DMS53 (cell line): ENCODE data around the gene BBS12.

Source experiments
- DNase-seq: peaks from one replicate; lab custom pipeline; 2025; lab: John Stamatoyannopoulos, UW

Gene BBS12

DNA sequence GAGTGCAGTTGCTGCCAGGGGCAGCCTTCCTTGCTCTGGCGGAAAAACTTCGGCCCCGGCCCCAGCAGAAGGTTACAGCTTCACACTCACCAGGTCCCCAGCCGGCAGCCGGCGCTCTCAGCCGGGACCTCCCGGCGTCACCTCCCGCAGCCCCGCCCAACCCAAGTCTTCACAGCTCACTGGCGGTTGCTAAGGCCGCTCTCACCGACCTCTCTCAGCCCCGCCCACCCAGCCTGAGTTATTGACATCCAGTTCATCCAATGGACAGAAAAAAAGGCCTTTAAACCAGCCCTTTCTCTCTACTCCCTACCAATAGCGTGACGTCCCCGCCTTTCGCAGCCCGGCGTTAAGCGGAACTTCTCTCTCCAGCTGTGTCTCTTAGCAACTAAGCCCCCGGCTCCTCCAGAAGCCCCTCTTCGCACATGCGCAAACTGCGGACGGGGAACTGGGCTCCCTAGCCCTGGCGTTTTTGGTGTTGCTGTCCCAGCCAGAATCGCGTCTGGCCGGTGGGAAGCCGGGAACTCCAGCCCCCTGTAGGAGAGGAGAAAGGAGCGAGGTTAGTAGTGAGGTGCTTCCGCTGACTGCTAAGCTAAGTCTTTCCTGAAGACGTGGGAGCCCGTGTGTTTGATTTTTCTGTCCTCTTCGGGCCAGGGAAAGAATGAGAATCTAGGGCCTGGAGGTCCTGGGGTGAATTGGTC, at the start of gene BBS12:
Gene BBS12 (plus strand): TSS at position 376 of the 698 bp plus-strand sequence. CDS start 9,189 bp downstream, outside the sequence.
- peak; percentile 98 for DNase-seq

GRCh38 chr4:122686691-122687090, 45.8 kb upstream of the BBS12 start:
- DNase-seq, result no peak

DNA sequence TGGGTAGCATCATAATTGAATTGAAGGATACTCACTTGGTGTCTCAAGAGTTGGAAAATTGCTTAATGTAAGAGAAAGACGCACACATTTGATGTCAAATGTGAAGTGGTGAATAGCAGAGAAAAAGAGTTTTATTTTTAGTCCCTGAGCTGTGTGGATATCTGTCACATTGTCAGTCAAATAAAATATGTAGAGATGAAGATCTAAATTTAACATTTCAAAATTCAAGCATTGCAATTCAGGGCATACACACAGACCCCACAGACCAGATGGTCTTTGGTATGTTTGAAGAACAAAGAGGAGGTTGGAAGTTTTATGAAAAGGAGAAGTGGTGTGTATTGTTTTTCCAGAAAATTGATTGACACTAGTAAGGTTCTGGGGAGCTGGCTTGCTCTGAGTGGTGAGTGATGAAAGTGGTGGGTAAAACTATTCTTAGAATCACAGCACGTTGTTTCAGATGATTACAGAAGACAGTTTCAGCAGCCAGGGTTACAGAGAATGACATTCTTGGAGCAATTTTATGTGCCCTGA, 44.9 kb upstream of the BBS12 start:
- no peak for DNase-seq

- no peak for DNase-seq
Observed at GRCh38 chr4:122688529-122689140, 43.9 kb upstream of the BBS12 start.

DNA sequence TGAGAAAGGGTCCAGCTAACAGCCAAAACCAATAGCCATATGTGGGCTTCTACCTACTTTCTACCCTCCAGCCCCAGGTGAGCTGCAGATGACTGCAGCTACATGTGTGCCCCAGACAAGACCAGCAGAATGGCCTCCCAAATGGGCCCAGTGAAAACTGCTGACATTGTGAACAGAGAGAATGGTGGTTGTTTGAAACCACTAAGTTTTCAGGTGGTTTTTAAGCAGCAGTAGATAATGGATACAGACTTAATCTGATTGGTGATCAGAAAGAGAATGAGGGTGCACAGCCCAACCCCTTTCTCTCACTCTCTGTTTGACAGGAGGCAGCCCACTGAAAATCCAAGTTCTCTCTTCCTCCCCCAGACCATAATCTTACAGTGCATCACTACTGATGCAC, 42.5 kb upstream of the BBS12 start:
- no peak for DNase-seq

DNA sequence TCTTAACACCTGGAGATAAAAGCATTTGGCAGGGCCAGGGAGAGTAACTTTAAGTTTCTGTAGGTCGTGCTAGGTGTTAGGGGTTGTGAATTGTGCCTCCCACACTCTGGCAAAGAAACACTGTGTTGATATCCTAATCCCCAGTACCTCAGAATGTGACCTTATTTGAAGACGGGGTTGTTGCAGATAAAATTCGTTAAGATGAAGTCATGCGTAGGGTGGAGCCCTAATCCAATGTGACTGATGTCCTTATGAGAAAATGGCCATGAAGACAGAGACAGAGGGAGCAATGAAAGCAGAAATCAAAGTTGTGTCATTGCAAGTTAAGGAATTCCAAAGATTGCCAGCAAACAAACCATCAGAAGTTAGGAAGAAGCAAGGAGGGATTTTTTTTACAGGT, 40.5 kb upstream of the BBS12 start:
- no peak for DNase-seq

DNA sequence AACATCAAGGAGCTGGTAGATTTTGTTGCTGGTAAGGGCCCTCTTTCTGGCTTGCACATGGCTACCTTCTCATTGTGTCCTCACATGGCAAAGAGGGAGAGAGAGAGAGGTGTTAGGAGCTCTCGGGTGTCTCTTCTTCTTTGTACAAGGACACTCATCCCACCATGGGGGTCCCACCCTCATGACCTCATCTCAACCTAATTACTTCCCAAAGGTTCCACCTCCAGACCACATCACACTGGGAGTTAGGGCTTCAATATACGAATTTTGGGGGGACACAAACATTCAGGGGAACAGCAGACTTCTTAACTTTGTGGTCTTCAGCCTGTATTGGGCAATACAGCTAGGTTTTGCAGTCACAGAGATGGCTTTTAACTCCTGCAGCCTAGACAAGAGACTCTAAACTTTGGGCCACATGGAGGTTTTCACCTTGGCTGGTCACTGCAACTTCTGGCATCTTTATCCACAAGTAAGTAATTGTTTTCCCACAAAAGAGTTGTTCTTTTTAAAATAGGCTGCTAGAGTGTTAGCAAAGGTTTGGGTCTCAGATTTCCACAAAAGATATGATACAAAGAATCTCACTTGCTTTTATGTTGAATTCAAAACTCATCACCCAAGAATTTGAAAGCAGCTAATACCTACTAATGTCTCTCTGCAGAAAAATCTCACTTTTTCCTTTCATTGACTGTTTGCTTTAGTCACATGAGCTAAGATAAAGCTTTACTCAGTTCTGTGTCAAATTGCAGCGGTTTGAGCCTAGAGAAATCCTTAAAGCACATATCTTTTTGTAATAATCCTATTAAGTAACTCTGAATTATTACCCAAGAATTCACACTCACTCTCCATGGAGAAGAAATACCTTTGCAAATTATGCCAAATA, 39.6 kb upstream of the BBS12 start:
- DNase-seq, result no peak

GRCh38 chr4:122695226-122695625, 37.3 kb upstream of the BBS12 start:
- no peak for DNase-seq

- DNase-seq, result peak; percentile 91
Observed at GRCh38 chr4:122700178-122700725, 32.3 kb upstream of the BBS12 start.

- DNase-seq, result no peak
Observed at GRCh38 chr4:122701061-122701460, 31.4 kb upstream of the BBS12 start.

- no peak for DNase-seq
Observed at GRCh38 chr4:122701965-122702364, 30.5 kb upstream of the BBS12 start.

DNA sequence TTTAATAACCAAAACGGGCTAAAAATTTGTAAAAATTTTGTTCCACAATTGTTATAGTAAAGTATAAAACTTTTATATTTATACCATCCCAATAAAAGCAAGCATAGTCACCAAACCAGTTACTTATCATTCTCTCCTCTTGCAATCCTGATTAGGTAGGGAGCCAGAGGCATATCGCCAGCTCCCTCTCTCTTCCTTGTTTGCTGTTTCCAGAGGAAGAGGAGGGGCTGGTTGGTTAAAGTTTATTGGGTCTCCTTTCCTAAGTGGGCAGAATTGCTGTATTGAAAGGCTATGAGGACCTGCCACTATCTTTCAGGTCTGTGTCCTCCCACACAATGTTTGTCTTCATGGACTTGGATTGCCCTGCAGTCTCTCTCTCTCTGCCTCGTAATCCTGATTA, 29.6 kb upstream of the BBS12 start:
- DNase-seq, result no peak

DNA sequence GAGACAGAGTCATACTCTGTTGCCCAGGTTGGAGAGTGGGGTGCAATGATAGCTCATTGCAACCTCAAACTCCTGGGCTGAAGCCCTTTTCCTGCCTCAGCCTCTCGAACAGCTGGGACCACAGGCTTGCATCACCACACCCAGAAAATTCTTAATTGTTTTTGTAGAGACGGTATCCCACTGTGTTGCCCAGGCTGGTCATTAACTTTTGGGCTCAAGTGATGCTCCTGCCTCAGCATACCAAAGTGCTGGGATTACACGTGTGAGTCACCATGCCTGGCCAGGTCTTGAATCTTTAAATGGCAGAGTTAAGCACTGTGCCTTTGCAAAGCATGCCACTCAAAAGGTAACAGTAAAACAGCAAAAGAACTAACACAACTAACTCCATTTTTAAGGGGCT, 28.6 kb upstream of the BBS12 start:
- DNase-seq, result no peak

DNA sequence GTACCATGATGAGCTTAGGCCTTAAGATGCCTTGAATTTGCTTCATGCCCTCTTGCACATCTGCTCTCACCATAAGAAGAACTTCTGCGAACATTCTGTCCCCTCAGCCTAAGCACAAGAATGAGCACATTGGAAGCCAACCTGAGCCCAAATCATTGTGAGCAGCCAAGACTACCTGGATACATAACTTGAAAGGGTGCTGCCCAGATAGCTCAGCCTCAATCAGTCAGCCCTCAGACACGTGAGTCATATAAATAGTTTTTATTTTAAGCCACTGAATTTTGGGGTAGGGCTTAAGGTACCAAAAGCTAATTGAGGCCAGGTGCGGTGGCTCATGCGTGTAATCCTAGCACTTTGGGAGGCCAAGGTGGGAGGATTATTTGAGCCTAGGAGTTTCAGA, 27.5 kb upstream of the BBS12 start:
- DNase-seq, result no peak

DNA sequence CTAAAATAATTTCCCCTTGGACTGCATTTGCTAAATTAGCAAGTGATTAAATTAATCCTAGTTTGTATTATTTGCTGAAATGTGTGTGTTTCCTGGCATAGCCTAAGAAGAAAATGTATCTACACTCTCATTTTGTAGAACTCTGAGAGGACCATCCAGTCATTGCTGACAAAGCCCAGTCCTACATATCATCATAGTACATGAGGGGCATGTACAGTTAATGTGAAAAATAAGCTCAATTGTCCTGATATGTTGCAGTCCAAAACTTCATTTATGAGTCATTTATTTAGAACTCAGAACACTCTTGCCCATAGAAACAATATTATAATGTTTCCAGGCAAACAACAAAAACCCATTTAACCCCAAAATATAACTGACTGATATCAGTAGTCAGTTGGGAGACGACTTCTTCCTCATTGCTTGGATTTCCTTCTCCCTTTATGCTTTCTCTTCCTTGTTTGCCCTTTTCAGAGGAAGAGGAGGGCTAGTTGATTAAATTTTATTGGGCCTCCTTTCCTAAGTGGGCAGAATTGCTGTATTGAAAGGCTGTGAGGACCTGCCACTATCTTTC, 26.9 kb upstream of the BBS12 start:
- DNase-seq, result no peak

DNA sequence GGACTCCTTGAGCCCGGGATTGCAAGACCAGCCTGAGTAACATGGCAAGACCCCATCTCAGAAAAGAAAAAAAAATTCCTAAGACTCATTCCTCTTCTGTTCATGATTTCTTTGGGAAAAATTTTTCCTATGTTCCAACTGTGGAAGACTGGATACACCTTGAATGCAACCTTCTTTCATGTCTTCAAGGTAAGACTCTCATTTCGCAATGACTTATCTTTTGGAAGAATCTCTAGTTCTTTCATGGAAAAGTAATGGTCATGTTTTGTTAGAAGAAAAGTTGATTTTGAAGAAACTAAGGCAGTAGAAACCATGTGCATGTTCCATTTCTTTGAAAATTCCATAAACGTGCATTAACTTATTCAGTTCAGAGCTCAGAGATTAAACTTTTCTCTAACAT, 26.0 kb upstream of the BBS12 start:
- no peak for DNase-seq

GRCh38 chr4:122707497-122707896, 25.0 kb upstream of the BBS12 start:
- DNase-seq, result no peak

DNA sequence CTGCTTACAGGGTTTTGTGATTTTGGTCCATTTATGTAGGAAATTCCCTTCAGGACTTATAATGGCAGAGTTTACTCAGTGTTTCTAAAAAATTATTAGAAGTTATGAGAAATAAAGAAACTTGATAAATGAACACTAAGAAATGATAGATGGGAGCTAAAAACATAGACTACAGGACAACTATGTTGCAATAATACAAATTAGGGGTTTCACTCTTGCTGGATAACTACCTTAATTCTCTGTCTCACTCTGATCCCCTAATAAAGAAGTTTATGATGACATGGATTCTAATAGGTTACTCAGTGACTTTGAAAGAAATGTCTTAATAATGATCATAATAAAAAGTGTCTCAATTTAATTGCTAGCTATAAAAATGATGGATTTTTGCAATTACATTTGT, 23.3 kb upstream of the BBS12 start:
- DNase-seq, result no peak

DNA sequence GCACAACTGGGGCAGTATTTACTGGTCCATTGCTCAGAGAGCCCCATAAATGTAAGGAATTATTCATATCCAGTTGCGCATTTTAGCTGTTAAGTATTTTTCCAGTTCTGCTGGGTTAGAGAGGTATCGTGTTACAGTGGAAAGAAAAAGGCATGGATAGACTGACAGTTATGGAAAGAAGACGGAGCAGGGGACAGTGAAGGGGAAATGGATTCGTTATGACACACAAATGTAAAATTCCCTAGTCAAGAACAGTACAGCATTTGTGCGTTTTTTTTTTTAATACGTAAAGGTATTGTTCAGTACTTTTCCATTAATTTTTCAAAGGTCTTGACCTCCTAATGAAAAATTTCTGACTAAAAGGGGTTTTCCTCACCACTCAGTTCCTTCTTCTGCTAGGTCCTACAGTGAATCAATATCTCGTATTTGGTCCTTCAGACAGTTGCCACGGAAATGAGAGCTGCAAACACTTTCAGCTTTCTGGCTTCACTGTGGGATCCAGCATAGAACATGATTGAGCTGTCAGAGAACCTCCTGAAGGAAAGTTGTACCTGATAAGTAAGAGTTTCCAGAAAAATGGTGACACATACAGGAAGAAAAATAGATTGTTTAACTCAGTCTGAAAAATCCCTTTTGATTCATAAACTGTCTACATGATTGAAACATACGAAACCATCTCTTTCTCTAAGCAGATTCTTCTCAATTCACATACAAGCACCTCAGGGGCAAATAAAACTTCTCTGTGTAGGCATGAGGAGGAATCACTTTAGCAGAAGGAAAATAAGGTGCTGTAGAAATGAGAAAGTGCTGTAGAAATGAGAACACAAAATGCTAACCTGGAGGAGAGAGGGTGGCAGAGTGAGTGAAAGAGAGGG, 21.8 kb upstream of the BBS12 start:
- DNase-seq, result no peak

DNA sequence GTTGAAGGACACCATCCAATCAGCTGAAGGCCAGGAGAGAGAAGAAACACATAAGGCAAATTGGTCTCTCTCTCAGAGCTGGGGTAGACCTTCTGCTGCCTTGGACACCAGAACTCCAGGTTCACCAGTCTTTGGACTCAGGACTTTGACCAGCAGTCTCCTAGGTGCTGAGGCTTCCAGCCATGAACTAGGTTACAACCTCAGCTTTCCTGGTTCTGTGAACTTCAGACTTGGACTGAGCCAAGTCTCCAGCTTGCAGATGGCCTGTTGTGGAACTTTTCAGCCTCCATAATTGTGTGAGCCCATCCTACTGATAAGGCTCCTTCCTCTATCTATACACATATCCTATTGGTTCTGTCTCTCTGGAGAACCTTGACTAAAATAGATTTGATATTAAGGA, 20.6 kb upstream of the BBS12 start:
- no peak for DNase-seq

DNA sequence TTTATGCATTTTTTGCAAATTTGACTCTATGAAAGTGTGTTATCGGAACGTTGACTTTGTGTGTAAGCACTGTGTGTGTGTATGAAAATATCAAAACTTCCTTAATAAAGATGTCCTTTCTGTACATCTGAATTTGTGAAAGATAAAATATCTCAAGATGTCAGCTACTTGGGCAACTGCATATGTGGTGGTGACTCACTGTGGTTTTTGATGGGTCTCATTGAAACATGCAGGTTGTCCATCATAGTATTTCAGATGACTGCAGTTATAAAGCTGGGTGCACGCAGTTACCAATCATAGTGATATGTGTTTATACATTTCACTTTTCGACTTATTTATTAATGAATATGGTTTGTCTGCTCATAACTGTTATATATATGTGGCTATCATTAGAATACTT, 19.7 kb upstream of the BBS12 start:
- no peak for DNase-seq
